ENCODE measurements around the gene POLR3E.

Gene POLR3E

DNA sequence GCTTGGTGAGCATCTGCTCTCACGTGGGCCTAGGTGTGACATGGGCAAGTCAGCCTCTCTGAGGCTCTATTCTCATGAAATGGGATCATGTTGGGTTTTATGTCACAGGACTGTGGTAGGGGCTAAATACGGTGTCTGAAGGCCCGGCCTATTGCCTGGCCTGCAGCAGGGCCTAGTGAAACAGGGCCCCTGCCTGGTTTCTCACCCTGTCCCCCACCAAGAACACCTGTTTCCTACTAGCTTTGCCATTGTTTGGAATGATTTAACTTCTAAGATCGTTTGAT lies 29.1 kb downstream of the POLR3E start:
- Histone ChIP-seq H3K4me1 (ENCODE audit: control extremely low read depth in 1 of 4, control insufficient read depth in 4 of 4, insufficient read depth in 4 of 4, low read length in 3 of 4) (no peaks in the 10 kb centered on the region), H3K27ac (ENCODE audit: insufficient read depth in 1 of 2, low read depth in 1 of 2, low read length in 2 of 2, poor library complexity in 1 of 2, severe bottlenecking in 2 of 2) (no peak overlapping the region), H3K4me3 (ENCODE audit: control insufficient read depth in 1 of 7, extremely low read depth in 1 of 7, insufficient read depth in 4 of 7, low read depth in 2 of 7, low read length in 6 of 7) (no peak overlapping the region), H3K36me3 (ENCODE audit: control insufficient read depth in 4 of 4, insufficient read depth in 4 of 4, low read length in 3 of 4) (peaks cover 4 to 93% (median 73%) of the 10 kb centered on the region in 4 experiments), H3K27me3 (replicated peaks in 2 of 5; ENCODE audit: control insufficient read depth in 4 of 5, insufficient read depth in 5 of 5, low read length in 4 of 5) (no peaks in the 10 kb centered on the region), H3K9me3 (ENCODE audit: control extremely low read depth in 1 of 5, control insufficient read depth in 4 of 5, insufficient read depth in 2 of 5, low read depth in 1 of 5, low read length in 4 of 5) (no peaks in the 10 kb centered on the region)
- DNase-seq = no peak
- WGBS (ENCODE audit: insufficient coverage) = no CpG with 5 or more reads among the region's 4 CpGs
- CTCF ChIA-PET = no interaction called here
- POLR2A ChIA-PET = no interaction called here

DNA sequence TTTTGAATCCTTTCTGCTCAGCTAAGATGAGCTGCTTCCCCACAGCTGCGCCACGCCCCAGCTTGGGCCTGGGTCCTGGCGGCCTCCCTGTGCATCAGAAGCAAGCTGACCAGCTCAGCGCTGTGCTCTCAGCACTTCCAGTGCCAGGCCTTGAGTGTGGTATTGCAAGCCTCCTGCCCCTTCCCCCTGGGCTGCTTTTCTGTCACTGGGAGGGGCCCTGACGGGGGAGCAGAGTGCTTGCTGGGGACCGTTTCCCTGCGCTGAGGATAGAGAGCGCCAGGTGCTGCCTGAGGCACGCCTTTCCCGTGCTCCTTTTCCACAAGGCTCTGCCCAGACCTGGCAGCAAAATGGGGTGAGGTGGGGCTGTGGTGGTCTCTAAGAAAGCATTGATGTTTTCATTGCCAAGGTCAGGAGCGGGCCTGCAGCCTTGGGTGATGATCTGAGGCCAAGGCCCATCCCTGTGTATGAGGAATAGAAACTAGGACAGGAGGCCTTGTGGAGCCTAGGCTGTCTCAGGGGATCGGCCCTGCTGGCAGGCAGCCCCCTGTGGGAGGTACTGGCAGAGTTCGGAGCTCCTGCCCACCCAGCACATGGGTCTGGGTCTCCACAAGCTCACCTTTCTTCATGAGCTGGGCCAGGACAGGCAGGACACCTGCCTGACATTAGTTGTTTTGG lies 29.7 kb downstream of the POLR3E start:
- CTCF ChIA-PET = interaction anchor here (1.1 to 3.2 kb wide), 2 partner anchors 8 to 1223 kb away, joined by 3 to 13 read pairs; no protein-coding TSS in a partner anchor
- DNase-seq = no peak
- over 99% methylated on average over 9 of the region's 13 CpGs for WGBS (ENCODE audit: insufficient coverage)
- H3K4me1 ChIP-seq (ENCODE audit: control extremely low read depth in 1 of 4, control insufficient read depth in 4 of 4, insufficient read depth in 4 of 4, low read length in 3 of 4) = no peaks in the 10 kb centered on the region
- no peaks in the 10 kb centered on the region for H3K27me3 ChIP-seq (replicated peaks in 2 of 5; ENCODE audit: control insufficient read depth in 4 of 5, insufficient read depth in 5 of 5, low read length in 4 of 5)
- H3K27ac ChIP-seq (ENCODE audit: insufficient read depth in 1 of 2, low read depth in 1 of 2, low read length in 2 of 2, poor library complexity in 1 of 2, severe bottlenecking in 2 of 2) = no peak overlapping the region
- no peak overlapping the region for H3K4me3 ChIP-seq (ENCODE audit: control insufficient read depth in 1 of 7, extremely low read depth in 1 of 7, insufficient read depth in 4 of 7, low read depth in 2 of 7, low read length in 6 of 7)
- POLR2A ChIA-PET = no interaction called here
- H3K36me3 ChIP-seq (ENCODE audit: control insufficient read depth in 4 of 4, insufficient read depth in 4 of 4, low read length in 3 of 4) = peaks cover 7 to 95% (median 73%) of the 10 kb centered on the region in 4 experiments
- H3K9me3 ChIP-seq (ENCODE audit: control extremely low read depth in 1 of 5, control insufficient read depth in 4 of 5, insufficient read depth in 2 of 5, low read depth in 1 of 5, low read length in 4 of 5) = no peaks in the 10 kb centered on the region

DNA sequence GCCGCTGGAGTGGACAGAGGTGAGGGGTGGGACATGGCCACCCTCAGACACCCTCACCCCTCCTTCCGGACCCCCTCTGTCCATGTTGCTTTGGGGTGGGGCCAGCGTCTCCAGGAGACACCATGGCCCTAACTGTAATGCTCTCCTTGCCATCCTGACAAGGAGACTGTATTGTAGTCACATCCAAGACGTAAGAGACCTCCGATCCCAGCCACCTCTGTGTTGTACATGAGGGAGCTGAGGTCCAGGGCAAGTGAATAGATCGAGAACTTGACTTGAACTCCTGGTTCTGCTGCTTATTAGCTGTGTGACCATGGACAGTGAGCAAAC lies 30.2 kb downstream of the POLR3E start:
- ChIA-PET POLR2A (no interaction called here), CTCF (interaction anchor here (1.1 to 3.2 kb wide), 2 partner anchors 8 to 1224 kb away, joined by 3 to 13 read pairs; no protein-coding TSS in a partner anchor)
- H3K27ac ChIP-seq (ENCODE audit: insufficient read depth in 1 of 2, low read depth in 1 of 2, low read length in 2 of 2, poor library complexity in 1 of 2, severe bottlenecking in 2 of 2) = no peak overlapping the region
- WGBS (ENCODE audit: insufficient coverage) = 100% methylated on average over 4 of the region's 6 CpGs
- H3K27me3 ChIP-seq (replicated peaks in 2 of 5; ENCODE audit: control insufficient read depth in 4 of 5, insufficient read depth in 5 of 5, low read length in 4 of 5) = no peaks in the 10 kb centered on the region
- no peaks in the 10 kb centered on the region for H3K4me1 ChIP-seq (ENCODE audit: control extremely low read depth in 1 of 4, control insufficient read depth in 4 of 4, insufficient read depth in 4 of 4, low read length in 3 of 4)
- no peaks in the 10 kb centered on the region for H3K9me3 ChIP-seq (ENCODE audit: control extremely low read depth in 1 of 5, control insufficient read depth in 4 of 5, insufficient read depth in 2 of 5, low read depth in 1 of 5, low read length in 4 of 5)
- no peak overlapping the region for H3K4me3 ChIP-seq (ENCODE audit: control insufficient read depth in 1 of 7, extremely low read depth in 1 of 7, insufficient read depth in 4 of 7, low read depth in 2 of 7, low read length in 6 of 7)
- DNase-seq = no peak
- H3K36me3 ChIP-seq (ENCODE audit: control insufficient read depth in 4 of 4, insufficient read depth in 4 of 4, low read length in 3 of 4) = peaks cover 10 to 95% (median 74%) of the 10 kb centered on the region in 4 experiments

DNA sequence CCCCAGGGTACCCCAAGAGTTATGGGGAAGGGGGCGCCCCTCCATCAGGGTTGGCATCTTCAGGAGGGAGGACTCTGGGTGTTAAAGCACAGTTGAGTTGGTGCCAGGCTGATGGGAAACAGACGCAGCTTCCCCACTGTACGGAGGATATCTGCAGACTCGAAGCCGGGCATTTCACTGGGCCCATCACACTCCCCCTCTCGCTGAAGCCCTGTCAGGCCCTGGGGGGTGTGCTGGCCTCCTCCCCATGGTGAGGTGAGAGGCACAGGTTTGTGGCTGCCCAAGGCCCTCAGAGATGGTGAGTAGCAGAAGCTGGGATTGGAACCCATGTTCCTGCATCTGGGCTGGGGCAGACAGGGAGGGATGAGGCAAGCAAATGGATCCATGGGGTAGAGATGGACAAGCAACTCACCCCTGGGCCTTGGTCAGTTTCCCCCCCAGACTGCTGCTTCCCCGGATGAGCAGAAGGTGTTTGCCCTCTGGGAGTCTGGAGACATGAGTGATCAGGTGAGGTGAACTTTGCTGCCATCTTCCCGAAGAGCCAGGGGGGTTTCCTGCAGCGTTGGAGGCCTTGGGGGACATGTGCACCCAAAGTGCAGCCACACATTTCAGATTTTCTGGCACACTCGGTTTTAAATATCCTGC lies 31.0 kb downstream of the POLR3E start:
- no peak overlapping the region for H3K27ac ChIP-seq (ENCODE audit: insufficient read depth in 1 of 2, low read depth in 1 of 2, low read length in 2 of 2, poor library complexity in 1 of 2, severe bottlenecking in 2 of 2)
- POLR2A ChIA-PET = no interaction called here
- H3K27me3 ChIP-seq (replicated peaks in 2 of 5; ENCODE audit: control insufficient read depth in 4 of 5, insufficient read depth in 5 of 5, low read length in 4 of 5) = no peaks in the 10 kb centered on the region
- H3K4me3 ChIP-seq (ENCODE audit: control insufficient read depth in 1 of 7, extremely low read depth in 1 of 7, insufficient read depth in 4 of 7, low read depth in 2 of 7, low read length in 6 of 7) = no peak overlapping the region
- no peaks in the 10 kb centered on the region for H3K9me3 ChIP-seq (ENCODE audit: control extremely low read depth in 1 of 5, control insufficient read depth in 4 of 5, insufficient read depth in 2 of 5, low read depth in 1 of 5, low read length in 4 of 5)
- no peak for DNase-seq
- 95% methylated on average over 10 of the region's 10 CpGs for WGBS (ENCODE audit: insufficient coverage)
- H3K4me1 ChIP-seq (ENCODE audit: control extremely low read depth in 1 of 4, control insufficient read depth in 4 of 4, insufficient read depth in 4 of 4, low read length in 3 of 4) = no peaks in the 10 kb centered on the region
- H3K36me3 ChIP-seq (ENCODE audit: control insufficient read depth in 4 of 4, insufficient read depth in 4 of 4, low read length in 3 of 4) = peaks cover 10 to 91% (median 75%) of the 10 kb centered on the region in 4 experiments
- CTCF ChIA-PET = interaction anchor here (1.1 to 3.2 kb wide), 2 partner anchors 9 to 1224 kb away, joined by 3 to 13 read pairs; no protein-coding TSS in a partner anchor

DNA sequence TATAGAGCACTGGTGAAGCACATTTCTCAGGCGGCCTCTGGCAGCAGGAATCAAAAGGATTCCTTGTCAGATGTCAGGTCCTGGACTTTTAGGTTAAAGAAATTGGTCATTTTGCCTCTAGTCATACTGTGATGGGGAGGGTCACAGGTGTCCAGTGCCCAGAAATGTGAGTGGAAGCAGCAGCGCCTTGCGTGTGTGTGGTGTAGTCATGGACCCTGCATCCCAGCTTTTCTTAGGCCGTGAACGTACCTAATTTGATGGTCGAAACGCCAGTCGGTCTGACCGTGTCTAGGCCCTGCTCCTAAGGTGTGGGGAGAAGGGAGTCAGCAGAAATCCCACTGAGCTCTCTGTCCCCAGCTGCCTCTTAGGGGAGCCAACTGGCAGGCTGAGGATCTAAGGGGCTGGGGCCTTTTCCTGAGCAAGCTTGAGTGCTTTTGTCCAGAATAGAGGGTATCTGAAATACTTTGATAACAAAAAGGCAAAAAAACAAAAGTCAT lies 32.0 kb downstream of the POLR3E start:
- no peak for DNase-seq
- Histone ChIP-seq H3K4me3 (ENCODE audit: control insufficient read depth in 1 of 7, extremely low read depth in 1 of 7, insufficient read depth in 4 of 7, low read depth in 2 of 7, low read length in 6 of 7) (no peak overlapping the region), H3K36me3 (ENCODE audit: control insufficient read depth in 4 of 4, insufficient read depth in 4 of 4, low read length in 3 of 4) (peaks cover 17 to 91% (median 74%) of the 10 kb centered on the region in 4 experiments), H3K27ac (ENCODE audit: insufficient read depth in 1 of 2, low read depth in 1 of 2, low read length in 2 of 2, poor library complexity in 1 of 2, severe bottlenecking in 2 of 2) (no peak overlapping the region), H3K4me1 (ENCODE audit: control extremely low read depth in 1 of 4, control insufficient read depth in 4 of 4, insufficient read depth in 4 of 4, low read length in 3 of 4) (no peaks in the 10 kb centered on the region), H3K9me3 (ENCODE audit: control extremely low read depth in 1 of 5, control insufficient read depth in 4 of 5, insufficient read depth in 2 of 5, low read depth in 1 of 5, low read length in 4 of 5) (no peaks in the 10 kb centered on the region), H3K27me3 (replicated peaks in 2 of 5; ENCODE audit: control insufficient read depth in 4 of 5, insufficient read depth in 5 of 5, low read length in 4 of 5) (no peaks in the 10 kb centered on the region)
- WGBS (ENCODE audit: insufficient coverage) = 100% methylated on average over 3 of the region's 9 CpGs
- ChIA-PET POLR2A (no interaction called here), CTCF (interaction anchor here (0.8 to 3.2 kb wide), 2 partner anchors 10 to 333 kb away, joined by 3 to 13 read pairs; no protein-coding TSS in a partner anchor)

DNA sequence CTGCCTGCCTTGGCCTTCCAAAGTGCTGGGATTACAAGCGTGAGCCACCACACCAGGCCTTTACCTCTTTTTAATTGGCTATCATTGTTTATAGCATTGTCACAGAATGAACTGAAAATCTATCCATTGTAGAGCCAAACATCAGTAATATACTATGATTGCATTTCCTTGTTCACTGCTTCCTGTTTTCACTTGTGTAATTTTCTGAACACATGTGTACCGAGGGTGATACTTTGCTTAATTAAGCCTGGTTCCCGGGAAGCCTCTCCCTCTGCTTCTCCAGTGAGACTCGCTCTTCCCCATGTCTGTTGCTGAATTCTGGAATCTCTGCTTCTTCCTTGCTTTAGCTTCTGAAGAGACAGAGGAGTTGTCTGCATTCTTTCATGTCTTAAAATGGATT lies 33.1 kb downstream of the POLR3E start:
- Histone ChIP-seq H3K4me1 (ENCODE audit: control extremely low read depth in 1 of 4, control insufficient read depth in 4 of 4, insufficient read depth in 4 of 4, low read length in 3 of 4) (no peaks in the 10 kb centered on the region), H3K4me3 (ENCODE audit: control insufficient read depth in 1 of 7, extremely low read depth in 1 of 7, insufficient read depth in 4 of 7, low read depth in 2 of 7, low read length in 6 of 7) (no peak overlapping the region), H3K9me3 (ENCODE audit: control extremely low read depth in 1 of 5, control insufficient read depth in 4 of 5, insufficient read depth in 2 of 5, low read depth in 1 of 5, low read length in 4 of 5) (peaks cover 0 to 8% (median 0%) of the 10 kb centered on the region in 5 experiments), H3K27ac (ENCODE audit: insufficient read depth in 1 of 2, low read depth in 1 of 2, low read length in 2 of 2, poor library complexity in 1 of 2, severe bottlenecking in 2 of 2) (no peak overlapping the region), H3K36me3 (ENCODE audit: control insufficient read depth in 4 of 4, insufficient read depth in 4 of 4, low read length in 3 of 4) (peaks cover 18 to 91% (median 74%) of the 10 kb centered on the region in 4 experiments), H3K27me3 (replicated peaks in 2 of 5; ENCODE audit: control insufficient read depth in 4 of 5, insufficient read depth in 5 of 5, low read length in 4 of 5) (no peaks in the 10 kb centered on the region)
- ChIA-PET POLR2A (no interaction called here), CTCF (interaction anchor here (0.8 to 3.2 kb wide), 3 partner anchors 11 to 334 kb away, joined by 3 to 13 read pairs (median 3); no protein-coding TSS in a partner anchor)
- 92% methylated on average over 2 of the region's 4 CpGs for WGBS (ENCODE audit: insufficient coverage)
- no peak for DNase-seq

- DNase-seq = no peak
- POLR2A ChIA-PET = no interaction called here
Measured at GRCh38 chr16:22333457-22333994, 36.3 kb downstream of the POLR3E start.

More at GRCh38 chr16:22333457-22333994, 36.3 kb downstream of the POLR3E start:
- H3K9me3 ChIP-seq (ENCODE audit: control extremely low read depth in 1 of 5, control insufficient read depth in 4 of 5, insufficient read depth in 2 of 5, low read depth in 1 of 5, low read length in 4 of 5) = peaks cover 0 to 36% (median 14%) of the 10 kb centered on the region in 5 experiments
- H3K27ac ChIP-seq (ENCODE audit: insufficient read depth in 1 of 2, low read depth in 1 of 2, low read length in 2 of 2, poor library complexity in 1 of 2, severe bottlenecking in 2 of 2) = no peak overlapping the region
- WGBS (ENCODE audit: insufficient coverage) = 78% methylated on average over 5 of the region's 6 CpGs
- H3K36me3 ChIP-seq (ENCODE audit: control insufficient read depth in 4 of 4, insufficient read depth in 4 of 4, low read length in 3 of 4) = peaks cover 27 to 70% (median 55%) of the 10 kb centered on the region in 4 experiments
- no peaks in the 10 kb centered on the region for H3K4me1 ChIP-seq (ENCODE audit: control extremely low read depth in 1 of 4, control insufficient read depth in 4 of 4, insufficient read depth in 4 of 4, low read length in 3 of 4)
- H3K4me3 ChIP-seq (ENCODE audit: control insufficient read depth in 1 of 7, extremely low read depth in 1 of 7, insufficient read depth in 4 of 7, low read depth in 2 of 7, low read length in 6 of 7) = no peak overlapping the region
- no peaks in the 10 kb centered on the region for H3K27me3 ChIP-seq (replicated peaks in 2 of 5; ENCODE audit: control insufficient read depth in 4 of 5, insufficient read depth in 5 of 5, low read length in 4 of 5)
- CTCF ChIA-PET = interaction anchor here (1.0 kb wide), 1 partner anchor 31 kb away, joined by 3 read pairs; no protein-coding TSS in a partner anchor

Data from common myeloid progenitor, CD34-positive (primary cell).